ENCODE results near the gene ARHGEF7. TPM values are rescaled to one million over a fixed set of nuclear protein-coding genes. Genes with fewer than 3 reads are reported as not detected.
A peak's percentile ranks its signal among the peaks of the same experiment; 100 is the strongest.

The ARHGEF7 gene
- polyA plus RNA-seq, 1 donor (not counting 4 experiments of a cell fraction or from before 2014, with no cell fraction given), result 25.2 TPM

DNA sequence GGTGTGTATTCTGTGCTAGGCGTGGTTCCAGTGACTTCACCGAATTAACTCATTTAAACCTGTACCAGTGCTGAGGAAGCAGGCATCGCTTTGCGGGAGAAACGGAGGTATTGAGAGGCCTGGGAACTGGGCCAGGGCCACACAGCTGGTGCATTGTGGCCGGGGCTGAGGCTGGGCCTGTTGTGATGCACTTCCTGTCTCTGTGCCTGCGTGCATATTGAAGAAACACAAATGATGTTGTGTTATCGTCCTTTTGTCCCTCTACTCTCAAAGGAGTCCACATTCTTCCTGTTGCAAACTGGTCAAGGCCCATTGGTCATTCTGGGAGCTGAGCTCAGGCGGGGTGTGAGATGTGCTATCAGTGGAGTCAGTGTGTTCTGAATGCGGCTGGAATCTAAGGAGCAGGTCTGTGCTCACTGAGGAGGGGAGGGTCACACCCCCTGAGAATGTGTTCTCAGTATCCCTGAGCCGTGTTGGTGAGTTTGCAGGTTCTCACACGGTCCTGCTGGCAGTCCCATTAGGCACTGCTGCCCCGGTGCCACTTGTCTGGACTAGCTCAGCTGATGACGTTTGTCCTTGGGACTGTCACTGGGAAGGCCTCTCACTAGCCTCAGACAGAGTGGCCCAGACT is 62.1 kb downstream of the ARHGEF7 start:
- TF ChIP-seq EZH2 (IDR thresholded peaks at IDR 0.05; ENCODE audit: low read length), result no peak
- TF ChIP-seq, protein P1, sequence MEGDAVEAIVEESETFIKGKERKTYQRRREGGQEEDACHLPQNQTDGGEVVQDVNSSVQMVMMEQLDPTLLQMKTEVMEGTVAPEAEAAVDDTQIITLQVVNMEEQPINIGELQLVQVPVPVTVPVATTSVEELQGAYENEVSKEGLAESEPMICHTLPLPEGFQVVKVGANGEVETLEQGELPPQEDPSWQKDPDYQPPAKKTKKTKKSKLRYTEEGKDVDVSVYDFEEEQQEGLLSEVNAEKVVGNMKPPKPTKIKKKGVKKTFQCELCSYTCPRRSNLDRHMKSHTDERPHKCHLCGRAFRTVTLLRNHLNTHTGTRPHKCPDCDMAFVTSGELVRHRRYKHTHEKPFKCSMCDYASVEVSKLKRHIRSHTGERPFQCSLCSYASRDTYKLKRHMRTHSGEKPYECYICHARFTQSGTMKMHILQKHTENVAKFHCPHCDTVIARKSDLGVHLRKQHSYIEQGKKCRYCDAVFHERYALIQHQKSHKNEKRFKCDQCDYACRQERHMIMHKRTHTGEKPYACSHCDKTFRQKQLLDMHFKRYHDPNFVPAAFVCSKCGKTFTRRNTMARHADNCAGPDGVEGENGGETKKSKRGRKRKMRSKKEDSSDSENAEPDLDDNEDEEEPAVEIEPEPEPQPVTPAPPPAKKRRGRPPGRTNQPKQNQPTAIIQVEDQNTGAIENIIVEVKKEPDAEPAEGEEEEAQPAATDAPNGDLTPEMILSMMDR (optimal IDR thresholded peaks at IDR 0.05 in 1 of 3, IDR thresholded peaks at IDR 0.05 in 1 of 3, conservative IDR thresholded peaks at IDR 0.05 in 1 of 3; ENCODE audit: extremely low read depth in 1 of 3, insufficient read depth in 2 of 3, low read length in 3 of 3), result no peak
- Histone ChIP-seq H3K27me3 (ENCODE audit: control insufficient read depth, extremely low read depth, insufficient read depth, low read length) (no peaks in the 10 kb centered on the region), H3K9ac (ENCODE audit: control insufficient read depth, extremely low read depth, insufficient read depth, low read length) (no peak overlapping the region), H4K20me1 (ENCODE audit: control insufficient read depth, extremely low read depth, insufficient read depth, low read length) (peaks cover 3% of the 10 kb centered on the region), H3K4me2 (ENCODE audit: control insufficient read depth, extremely low read depth, insufficient read depth, low read depth, low read length) (no peak overlapping the region), H3K36me3 (ENCODE audit: control insufficient read depth in 2 of 2, extremely low read depth in 1 of 2, insufficient read depth in 2 of 2, low read length in 2 of 2) (peaks cover 4% of the 10 kb centered on the region in 2 experiments), H3K9me3 (ENCODE audit: control insufficient read depth, low read depth, low read length) (no peaks in the 10 kb centered on the region), H3K9me1 (ENCODE audit: control insufficient read depth, extremely low read depth, insufficient read depth, low read length) (peaks cover 3% of the 10 kb centered on the region), H3K4me1 (ENCODE audit: control insufficient read depth, extremely low read depth, insufficient read depth, low read length) (peaks cover 20% of the 10 kb centered on the region), H3K4me3 (ENCODE audit: control insufficient read depth in 2 of 3, extremely low read depth in 1 of 3, insufficient read depth in 2 of 3, low read depth in 1 of 3, low read length in 3 of 3) (no peak overlapping the region), H2AFZ (ENCODE audit: control insufficient read depth, low read length) (no peak overlapping the region), H3K79me2 (ENCODE audit: control insufficient read depth, insufficient read depth, low read length) (peaks cover 75% of the 10 kb centered on the region), H3K27ac (ENCODE audit: control insufficient read depth, insufficient read depth, low read length) (peak overlapping the region; percentile 45)
- dilution Hi-C loops (cut with MboI; ENCODE audit: extremely low pct_ligation_motif_present, low sequenced_read_pairs), result no loop called here
- DNase-seq (ENCODE audit: low read depth, low spot score) (no peak), FAIRE-seq (no peak)

DNA sequence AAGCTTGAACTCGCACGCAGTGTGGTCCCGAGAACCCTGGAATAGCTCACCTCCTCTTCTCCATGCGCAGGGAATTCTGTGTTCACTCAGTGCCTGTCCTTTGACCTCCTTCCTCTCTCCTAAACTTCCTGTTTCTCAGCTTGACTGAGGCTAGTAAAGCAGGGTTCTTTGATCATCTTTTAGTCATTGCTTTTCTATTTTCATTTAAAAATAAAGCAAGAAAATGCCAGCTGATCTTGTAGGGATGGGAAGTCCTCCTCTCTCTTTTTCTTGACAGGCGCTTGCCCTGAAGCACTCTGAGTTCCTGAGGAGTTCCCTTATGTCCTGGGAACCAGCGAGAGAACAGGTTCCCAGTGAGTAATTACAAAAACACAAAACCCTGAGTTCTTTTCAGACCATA is 62.8 kb downstream of the ARHGEF7 start:
- DNase-seq (ENCODE audit: low read depth, low spot score) (no peak), FAIRE-seq (no peak)
- Histone ChIP-seq H3K79me2 (ENCODE audit: control insufficient read depth, insufficient read depth, low read length) (peaks cover 82% of the 10 kb centered on the region), H3K9me1 (ENCODE audit: control insufficient read depth, extremely low read depth, insufficient read depth, low read length) (peaks cover 7% of the 10 kb centered on the region), H4K20me1 (ENCODE audit: control insufficient read depth, extremely low read depth, insufficient read depth, low read length) (peaks cover 3% of the 10 kb centered on the region), H3K27me3 (ENCODE audit: control insufficient read depth, extremely low read depth, insufficient read depth, low read length) (no peaks in the 10 kb centered on the region), H3K9me3 (ENCODE audit: control insufficient read depth, low read depth, low read length) (no peaks in the 10 kb centered on the region), H3K36me3 (ENCODE audit: control insufficient read depth in 2 of 2, extremely low read depth in 1 of 2, insufficient read depth in 2 of 2, low read length in 2 of 2) (peaks cover 4 to 5% of the 10 kb centered on the region in 2 experiments), H3K27ac (ENCODE audit: control insufficient read depth, insufficient read depth, low read length) (peak overlapping the region; percentile 45), H3K9ac (ENCODE audit: control insufficient read depth, extremely low read depth, insufficient read depth, low read length) (no peak overlapping the region), H3K4me3 (ENCODE audit: control insufficient read depth in 2 of 3, extremely low read depth in 1 of 3, insufficient read depth in 2 of 3, low read depth in 1 of 3, low read length in 3 of 3) (no peak overlapping the region), H2AFZ (ENCODE audit: control insufficient read depth, low read length) (no peak overlapping the region), H3K4me2 (ENCODE audit: control insufficient read depth, extremely low read depth, insufficient read depth, low read depth, low read length) (no peak overlapping the region), H3K4me1 (ENCODE audit: control insufficient read depth, extremely low read depth, insufficient read depth, low read length) (peaks cover 20% of the 10 kb centered on the region)
- no peak for TF ChIP-seq EZH2 (IDR thresholded peaks at IDR 0.05; ENCODE audit: low read length)
- TF ChIP-seq, protein P1 (optimal IDR thresholded peaks at IDR 0.05 in 1 of 3, IDR thresholded peaks at IDR 0.05 in 1 of 3, conservative IDR thresholded peaks at IDR 0.05 in 1 of 3; ENCODE audit: extremely low read depth in 1 of 3, insufficient read depth in 2 of 3, low read length in 3 of 3), result no peak
- dilution Hi-C loops (cut with MboI; ENCODE audit: extremely low pct_ligation_motif_present, low sequenced_read_pairs), result no loop called here
